GM21528 (cell line): ENCODE measurements around the gene DOCK3.
"Not testable (repeated sequence)": the region's sequence is repeated elsewhere in the genome, so short reads cannot be mapped to it uniquely, and the experiment has no call there.

Experiments used
- ATAC-seq: cut with Tn5 transposase; IDR thresholded peaks from one replicate; pipeline ENCODE4 v1.9.1; 2021; ENCODE audit warnings: mild to moderate bottlenecking, moderate library complexity; ENCODE audit not compliant: unreplicated experiment, low FRiP score

The DOCK3 gene

GRCh38 chr3:51163051-51163450 lies 488.3 kb downstream of the DOCK3 start:
- ATAC-seq: no peak

- no peak for ATAC-seq
Measured at GRCh38 chr3:51173518-51174271, 499.0 kb downstream of the DOCK3 start.

GRCh38 chr3:51176923-51177322 lies 502.2 kb downstream of the DOCK3 start:
- no peak for ATAC-seq

- not testable (repeated sequence) for ATAC-seq
Measured at GRCh38 chr3:51186446-51186845, 511.7 kb downstream of the DOCK3 start.

- no peak for ATAC-seq
Measured at GRCh38 chr3:51190199-51190598, 515.5 kb downstream of the DOCK3 start.

- ATAC-seq: no peak
Measured at GRCh38 chr3:51190827-51191226, 516.1 kb downstream of the DOCK3 start.

GRCh38 chr3:51191768-51192167 lies 517.0 kb downstream of the DOCK3 start:
- ATAC-seq: no peak

- no peak for ATAC-seq
Measured at GRCh38 chr3:51198477-51198876, 523.8 kb downstream of the DOCK3 start.

- ATAC-seq: not testable (repeated sequence)
Measured at GRCh38 chr3:51199296-51199695, 524.6 kb downstream of the DOCK3 start.

- ATAC-seq: no peak
Measured at GRCh38 chr3:51216291-51216690, 541.6 kb downstream of the DOCK3 start.

GRCh38 chr3:51221959-51222358 lies 547.2 kb downstream of the DOCK3 start:
- no peak for ATAC-seq

GRCh38 chr3:51224283-51224682 lies 549.6 kb downstream of the DOCK3 start:
- no peak for ATAC-seq

- no peak for ATAC-seq
Measured at GRCh38 chr3:51224843-51225242, 550.1 kb downstream of the DOCK3 start.

GRCh38 chr3:51242939-51243338 lies 568.2 kb downstream of the DOCK3 start:
- no peak for ATAC-seq

- no peak for ATAC-seq
Measured at GRCh38 chr3:51243924-51244323, 569.2 kb downstream of the DOCK3 start.

GRCh38 chr3:51245867-51246266 lies 571.1 kb downstream of the DOCK3 start:
- no peak for ATAC-seq

- ATAC-seq: no peak
Measured at GRCh38 chr3:51257870-51258269, 583.1 kb downstream of the DOCK3 start.

GRCh38 chr3:51264166-51264565 lies 589.4 kb downstream of the DOCK3 start:
- ATAC-seq: not testable (repeated sequence)

- no peak for ATAC-seq
Measured at GRCh38 chr3:51268132-51268531, 593.4 kb downstream of the DOCK3 start.

- no peak for ATAC-seq
Measured at GRCh38 chr3:51269466-51269865, 594.7 kb downstream of the DOCK3 start.

- no peak for ATAC-seq
Measured at GRCh38 chr3:51270559-51270958, 595.8 kb downstream of the DOCK3 start.

- no peak for ATAC-seq
Measured at GRCh38 chr3:51271172-51271571, 596.4 kb downstream of the DOCK3 start.

GRCh38 chr3:51274052-51274451 lies 599.3 kb downstream of the DOCK3 start:
- ATAC-seq: no peak
